ENCODE results near the gene TAS2R10.

TAS2R10 gene

GRCh38 chr12:10826258-10826657 is at the start of gene TAS2R10:
TSS of gene TAS2R10 (minus strand) at chr12:10826358. CDS start at chr12:10826269, 89 bp downstream.
- TF ChIP-seq TAF1 (IDR thresholded peaks at IDR 0.05; ENCODE audit: low read depth) (no peak), USF1 (IDR thresholded peaks at IDR 0.05) (no peak), CREB1 (IDR thresholded peaks at IDR 0.05; ENCODE audit: low read depth) (no peak)

DNA sequence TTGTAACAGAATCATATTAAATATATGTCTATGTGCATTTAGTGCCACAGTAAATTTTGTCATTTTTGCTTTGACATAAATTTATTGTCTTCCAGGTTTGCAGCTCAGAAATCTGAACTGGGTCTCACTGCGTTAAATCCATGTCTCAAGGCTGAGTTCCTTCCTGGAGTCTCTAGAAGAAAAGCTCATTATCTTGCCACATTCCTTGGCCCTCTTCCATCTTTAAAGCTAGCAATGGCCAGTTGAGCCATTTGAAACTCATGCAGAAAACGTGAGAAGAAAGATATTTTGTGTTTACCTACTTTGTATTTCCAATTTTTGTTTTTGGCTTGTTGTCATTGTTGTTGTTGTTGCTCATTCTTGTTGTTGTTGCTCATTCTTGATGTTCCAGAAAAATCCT is 47.2 kb upstream of the TAS2R10 start:
- TF ChIP-seq ZBTB7A (IDR thresholded peaks at IDR 0.05; ENCODE audit: low read depth) (no peak), CEBPB (IDR thresholded peaks at IDR 0.05) (0 out of 2 replicates have a peak, but pooled peaks have one; percentile 44), NFIC (IDR thresholded peaks at IDR 0.05) (peak; percentile 69), TCF12 (IDR thresholded peaks at IDR 0.05; ENCODE audit: low read depth) (no peak), MAX (IDR thresholded peaks at IDR 0.05) (no peak; the same call in 1 of the 2 replicates), RAD21 (IDR thresholded peaks at IDR 0.05; ENCODE audit: low read depth) (0 out of 2 replicates have a peak, but pooled peaks have one; percentile 10), TAF1 (IDR thresholded peaks at IDR 0.05; ENCODE audit: low read depth) (no peak), USF1 (IDR thresholded peaks at IDR 0.05) (no peak), EGR1 (IDR thresholded peaks at IDR 0.05) (no peak), EP300 (IDR thresholded peaks at IDR 0.05; ENCODE audit: borderline replicate concordance) (no peak), FOXM1 (IDR thresholded peaks at IDR 0.05; ENCODE audit: borderline replicate concordance, low read depth) (no peak), REST (IDR thresholded peaks at IDR 0.05; ENCODE audit: low read depth) (no peak), YY1 (IDR thresholded peaks at IDR 0.05; ENCODE audit: low read depth) (peak; percentile 48; the same call in 1 of the 2 replicates), TEAD4 (IDR thresholded peaks at IDR 0.05) (peak; percentile 78), CREB1 (IDR thresholded peaks at IDR 0.05; ENCODE audit: low read depth) (no peak)

GRCh38 chr12:10867381-10867780 is 41.2 kb upstream of the TAS2R10 start:
- TF ChIP-seq EGR1 (IDR thresholded peaks at IDR 0.05) (no peak), RAD21 (IDR thresholded peaks at IDR 0.05; ENCODE audit: low read depth) (peak; percentile 64)

- no peak for TF ChIP-seq RAD21 (IDR thresholded peaks at IDR 0.05; ENCODE audit: low read depth)
- TF ChIP-seq MAX (IDR thresholded peaks at IDR 0.05) = no peak
- no peak for TF ChIP-seq EP300 (IDR thresholded peaks at IDR 0.05; ENCODE audit: borderline replicate concordance)
- no peak for TF ChIP-seq REST (IDR thresholded peaks at IDR 0.05; ENCODE audit: low read depth)
- no peak for TF ChIP-seq CEBPB (IDR thresholded peaks at IDR 0.05)
- no peak for TF ChIP-seq ZBTB7A (IDR thresholded peaks at IDR 0.05; ENCODE audit: low read depth)
- no peak for TF ChIP-seq EGR1 (IDR thresholded peaks at IDR 0.05)
- TF ChIP-seq YY1 (IDR thresholded peaks at IDR 0.05; ENCODE audit: low read depth) = no peak
- TF ChIP-seq TCF12 (IDR thresholded peaks at IDR 0.05; ENCODE audit: low read depth) = no peak
- no peak for TF ChIP-seq FOXM1 (IDR thresholded peaks at IDR 0.05; ENCODE audit: borderline replicate concordance, low read depth)
- no peak for TF ChIP-seq USF1 (IDR thresholded peaks at IDR 0.05)
Observed at GRCh38 chr12:10863512-10864218, 37.5 kb upstream of the TAS2R10 start.

GRCh38 chr12:10861366-10861765 is 35.2 kb upstream of the TAS2R10 start:
- TF ChIP-seq USF1 (IDR thresholded peaks at IDR 0.05) (no peak), EP300 (IDR thresholded peaks at IDR 0.05; ENCODE audit: borderline replicate concordance) (no peak), RAD21 (IDR thresholded peaks at IDR 0.05; ENCODE audit: low read depth) (no peak)

Measured in Ishikawa (cell line).